HepG2 (cell line): Measurements from ENCODE around the gene POFUT2. TPM values are rescaled to one million over a fixed set of nuclear protein-coding genes. Genes with fewer than 3 reads are reported as not detected.

Experiments used
- ATAC-seq: fragments of 200-7000 bp; cut with Tn5 transposase; 3 replicates; pipeline ENCODE4 v1.9.1; 2020; ENCODE audit warnings: mild to moderate bottlenecking, moderate library complexity
- BruUV-seq: library from RNA; stranded (reverse); fragments of 400-500 nt; replicated peaks from 2 replicates; lab custom pipeline; 2021; lab: Mats Ljungman, UMichigan
- CTCF ChIA-PET: fragments of 300-600 bp; formaldehyde crosslinking; extraction: SDS; loops from one replicate; lab custom pipeline; 2021; ENCODE audit warnings: low total read pairs, inconsistent platforms, low intra/inter-chr PET ratio; lab: Yijun Ruan, JAX
- POLR2A ChIA-PET: fragments of 350-600 bp; sonication (Branson Sonifier 250); formaldehyde crosslinking; loops from one replicate; lab custom pipeline; 2020; ENCODE audit warnings: antibody characterized with exemption, inconsistent platforms; lab: Yijun Ruan, JAX
- DNase-seq: peaks from one replicate; pipeline ENCODE4 v3.0.0-alpha.2; 2015; ENCODE audit warnings: low spot score
- FAIRE-seq: peaks from 3 replicates; lab custom pipeline; 2011; peaks lifted over from hg19 to GRCh38; lab: Jason Lieb, UNC
- H2AFZ ChIP-seq: one replicate; pipeline ENCODE4 v1.6.1; 2011; ENCODE audit warnings: low read length, inconsistent platforms
- H3K27ac ChIP-seq: fragments of 300-600 bp; 3 replicates; pipeline ENCODE4 v1.8.0; 2011; ENCODE audit warnings: mixed run types, mild to moderate bottlenecking, mixed read lengths, low read length, inconsistent platforms; ENCODE audit not compliant: insufficient read depth; ENCODE audit errors: extremely low read length
- H3K27me3 ChIP-seq, 2 experiments: fragments of 200-600 bp in 1 of 2; 2 replicates in 1 of 2; 3 replicates in 1 of 2; pipeline versions ENCODE4 v1.6.0 to v1.8.0; 2011; ENCODE audit warnings: low read length in 2 of 2, mild to moderate bottlenecking in 2 of 2, moderate library complexity in 2 of 2, inconsistent platforms in 1 of 2; ENCODE audit not compliant: insufficient read depth in 2 of 2, control insufficient read depth in 1 of 2
- H3K36me3 ChIP-seq, 2 experiments: fragments of 200-600 bp in 1 of 2; replicated peaks in 1 of 2; 2 replicates in 1 of 2; 3 replicates in 1 of 2; pipeline versions ENCODE4 v1.5.1 to v1.8.0; 2011; ENCODE audit warnings: low read length in 2 of 2, inconsistent platforms in 1 of 2; ENCODE audit not compliant: insufficient read depth in 2 of 2, control insufficient read depth in 1 of 2
- H3K4me1 ChIP-seq: 2 replicates; pipeline ENCODE4 v1.5.1; 2012; ENCODE audit warnings: low read length, inconsistent platforms; ENCODE audit not compliant: insufficient read depth
- H3K4me2 ChIP-seq: 2 replicates; pipeline ENCODE4 v1.6.0; 2011; ENCODE audit warnings: low read depth, low read length, inconsistent platforms
- H3K4me3 ChIP-seq, 3 experiments: fragments of 200-600 bp in 1 of 3; sonication (generic), shearing (Covaris generic) in 1 of 3; replicated peaks in 1 of 3; 2 replicates each; pipeline ENCODE4 v1.5.1; 2011 to 2016; ENCODE audit warnings: low read length in 3 of 3, inconsistent platforms in 2 of 3, low read depth in 2 of 3, mild to moderate bottlenecking in 2 of 3, control low read depth in 1 of 3, mixed read lengths in 1 of 3; ENCODE audit not compliant: insufficient read depth in 1 of 3
- H3K79me2 ChIP-seq: one replicate; pipeline ENCODE4 v1.6.1; 2011; ENCODE audit warnings: low read length, inconsistent platforms; ENCODE audit not compliant: insufficient read depth
- H3K9ac ChIP-seq: 2 replicates; pipeline ENCODE4 v1.6.0; 2011; ENCODE audit warnings: mild to moderate bottlenecking, low read depth, low read length, inconsistent platforms; ENCODE audit not compliant: insufficient read depth
- H3K9me3 ChIP-seq: 2 replicates; pipeline ENCODE4 v1.5.1; 2012; ENCODE audit warnings: mild to moderate bottlenecking, low read length
- H4K20me1 ChIP-seq: 2 replicates; pipeline ENCODE4 v1.6.0; 2011; ENCODE audit warnings: inconsistent platforms, mild to moderate bottlenecking, low read length, moderate library complexity; ENCODE audit not compliant: insufficient read depth
- HNRNPL ChIP-seq: fragments of 200-400 bp; formaldehyde crosslinking; IDR thresholded peaks from 2 replicates; pipeline ENCODE4 v1.6.1; 2017; ENCODE audit warnings: mild to moderate bottlenecking, low read depth, low read length
- NAIF1 ChIP-seq: sonication (generic); formaldehyde crosslinking; IDR thresholded peaks from 2 replicates; pipeline ENCODE4 v1.5.0; 2020; ENCODE audit warnings: mild to moderate bottlenecking, missing genetic modification reagents, borderline replicate concordance
- PAF1 ChIP-seq: IDR thresholded peaks from 2 replicates; pipeline ENCODE4 v1.6.1; 2016; ENCODE audit warnings: missing genetic modification reagents, missing compliant biosample characterization
- ZNF256 ChIP-seq: sonication (generic); formaldehyde crosslinking; conservative IDR thresholded peaks from 2 replicates; pipeline ENCODE4 v1.4.0; 2020; ENCODE audit warnings: missing genetic modification reagents
- ZNF354B ChIP-seq: sonication (generic); formaldehyde crosslinking; IDR thresholded peaks from 2 replicates; pipeline ENCODE4 v1.8.0; 2022; ENCODE audit warnings: mild to moderate bottlenecking, missing genetic modification reagents
- ZNF430 ChIP-seq: sonication (generic); formaldehyde crosslinking; IDR thresholded peaks from 2 replicates; pipeline ENCODE4 v1.9.0; 2021; ENCODE audit warnings: mild to moderate bottlenecking, missing genetic modification reagents
- ZNF468 ChIP-seq: sonication (generic); formaldehyde crosslinking; IDR thresholded peaks from 2 replicates; pipeline ENCODE4 v1.8.0; 2022; ENCODE audit warnings: mild to moderate bottlenecking, moderate library complexity, missing genetic modification reagents
- ZNF7 ChIP-seq: IDR thresholded peaks from 2 replicates; pipeline ENCODE4 v1.6.1; 2016; ENCODE audit warnings: missing biosample characterization, missing genetic modification reagents
- ZNF746 ChIP-seq: sonication (generic); formaldehyde crosslinking; IDR thresholded peaks from 2 replicates; pipeline ENCODE4 v1.8.0; 2022; ENCODE audit warnings: mild to moderate bottlenecking, missing genetic modification reagents
- ZSCAN9 ChIP-seq: IDR thresholded peaks from 2 replicates; pipeline ENCODE4 v1.6.1; 2016; ENCODE audit warnings: borderline replicate concordance
- WGBS: methylation state at CpG from one replicate; pipeline ENCODE4 v1.1.6; 2017; ENCODE audit warnings: low lambda C conversion rate; 5-methylcytosine and 5-hydroxymethylcytosine counted together
- in situ Hi-C: cut with HindIII; loops from 2 replicates; pipeline ENCODE4 v1.10.0; 2017; ENCODE audit warnings: low pct_unique_long_range_greater_than_20kb; ENCODE audit not compliant: extremely low pct_ligation_motif_present
- intact Hi-C: fragments of 100-400 bp; cut with micrococcal nuclease; formaldehyde crosslinking; loops from one replicate; pipeline ENCODE4 v1.10.0; 2022; ENCODE audit not compliant: unreplicated experiment
- polyA plus RNA-seq, 8 experiments: library from polyadenylated mRNA; depleted of rRNA in 3 of 8; stranded (reverse) in 7 of 8; unstranded in 1 of 8; fragments of >200 nt; fragmentation: Illumina TruSeq in 4 of 8; extraction: Trizol in 4 of 8; gene quantifications; 2 replicates each; pipeline versions ENCODE4 v1.2.1 to v1.2.3, GENCODE V29; 2011 to 2016; ENCODE audit warnings: low read depth in 4 of 8, missing spikeins in 1 of 8, mixed read lengths in 1 of 8; ENCODE audit not compliant: insufficient read depth in 1 of 8
- total RNA-seq, 5 experiments: library from RNA; depleted of rRNA; stranded (reverse); fragments of >200 nt; fragmentation: Illumina TruSeq; extraction: Trizol; gene quantifications; 2 replicates each; pipeline ENCODE4 v1.2.3, GENCODE V29; 2016; ENCODE audit warnings: low read depth in 1 of 5
- TF ChIP-seq, protein P1 (sequence below): IDR thresholded peaks from 2 replicates; pipeline ENCODE4 v1.6.1; 2016; ENCODE audit warnings: missing compliant biosample characterization, missing genetic modification reagents, borderline replicate concordance
- TF ChIP-seq, protein P2 (sequence below), 2 experiments: sonication (generic) in 1 of 2; formaldehyde crosslinking in 1 of 2; IDR thresholded peaks; 2 replicates each; pipeline versions ENCODE4 v1.4.0 to v1.6.1; 2018 to 2020; ENCODE audit warnings: missing genetic modification reagents in 2 of 2, borderline replicate concordance in 1 of 2, low read depth in 1 of 2, mild to moderate bottlenecking in 1 of 2, missing biosample characterization in 1 of 2
- TF ChIP-seq, protein P3 (sequence below): sonication (generic); formaldehyde crosslinking; IDR thresholded peaks from 2 replicates; pipeline ENCODE4 v1.4.0; 2020; ENCODE audit warnings: missing genetic modification reagents, borderline replicate concordance
- TF ChIP-seq, protein P4 (sequence below): sonication (generic); formaldehyde crosslinking; IDR thresholded peaks from 2 replicates; pipeline ENCODE4 v1.5.0; 2020; ENCODE audit warnings: missing genetic modification reagents
- TF ChIP-seq, protein P5 (sequence below): sonication (generic); formaldehyde crosslinking; IDR thresholded peaks from 2 replicates; pipeline ENCODE4 v1.4.0; 2020; ENCODE audit warnings: missing genetic modification reagents
- TF ChIP-seq, protein P6 (sequence below): sonication (generic); formaldehyde crosslinking; IDR thresholded peaks from 2 replicates; pipeline ENCODE4 v1.8.0; 2022; ENCODE audit warnings: missing genetic modification reagents, mild to moderate bottlenecking, inconsistent platforms, borderline replicate concordance

Gene POFUT2
- total and polyA plus RNA-seq, 2 of the 13 experiments (the other 11 are each of a cell fraction or from before 2014, with no cell fraction given), result 22.8 to 24.0 TPM

DNA sequence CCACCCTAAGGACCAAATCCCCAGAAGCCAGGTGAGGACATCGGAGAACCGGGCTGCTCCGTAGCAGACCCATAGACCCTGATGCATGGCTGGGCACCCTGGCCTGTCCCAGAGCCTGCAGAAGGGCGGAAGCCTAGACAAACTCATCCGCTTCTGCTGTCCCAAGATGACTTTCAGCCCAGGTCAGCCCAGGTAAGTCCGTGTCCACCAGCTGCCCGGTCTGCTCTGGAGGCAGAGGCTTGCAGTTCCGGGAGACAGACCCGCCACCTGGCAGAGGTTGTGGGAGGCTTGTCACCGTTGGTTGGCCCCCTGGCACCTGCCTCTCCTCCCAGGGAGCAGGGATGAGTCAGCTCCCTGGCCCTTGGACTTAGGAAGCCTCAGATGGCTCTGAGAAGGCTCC is 22.8 kb upstream of the POFUT2 start:
- WGBS, result 96% methylated on average over 4 of the region's 10 CpGs
- Histone ChIP-seq H3K27me3 (no peaks in the 10 kb centered on the region), H3K79me2 (no peaks in the 10 kb centered on the region), H4K20me1 (no peaks in the 10 kb centered on the region), H3K27ac (no peak overlapping the region), H3K4me2 (no peak overlapping the region), H3K36me3 (no peaks in the 10 kb centered on the region), H3K4me1 (peaks cover 43% of the 10 kb centered on the region), H2AFZ (no peak overlapping the region), H3K9ac (no peak overlapping the region), H3K4me3 (no peak overlapping the region), H3K9me3 (no peaks in the 10 kb centered on the region)
- CTCF ChIA-PET, result no interaction called here
- DNase-seq, result no peak
- POLR2A ChIA-PET, result no interaction called here
- no TSS peak for BruUV-seq
- FAIRE-seq, result no peak
- in situ Hi-C loops (no loop called here), intact Hi-C loops (no loop called here)
- ATAC-seq, result no peak
- no peak for TF ChIP-seq ZNF746 (CRISPR knock-in tag)
- TF ChIP-seq ZNF430 (CRISPR knock-in tag), result no peak
- no peak for TF ChIP-seq ZNF7 (CRISPR knock-in tag)
- TF ChIP-seq, protein P1, sequence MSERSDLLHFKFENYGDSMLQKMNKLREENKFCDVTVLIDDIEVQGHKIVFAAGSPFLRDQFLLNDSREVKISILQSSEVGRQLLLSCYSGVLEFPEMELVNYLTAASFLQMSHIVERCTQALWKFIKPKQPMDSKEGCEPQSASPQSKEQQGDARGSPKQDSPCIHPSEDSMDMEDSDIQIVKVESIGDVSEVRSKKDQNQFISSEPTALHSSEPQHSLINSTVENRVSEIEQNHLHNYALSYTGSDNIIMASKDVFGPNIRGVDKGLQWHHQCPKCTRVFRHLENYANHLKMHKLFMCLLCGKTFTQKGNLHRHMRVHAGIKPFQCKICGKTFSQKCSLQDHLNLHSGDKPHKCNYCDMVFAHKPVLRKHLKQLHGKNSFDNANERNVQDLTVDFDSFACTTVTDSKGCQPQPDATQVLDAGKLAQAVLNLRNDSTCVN (CRISPR knock-in tag), result no peak
- TF ChIP-seq ZNF354B (CRISPR knock-in tag), result no peak
- TF ChIP-seq, protein P2, sequence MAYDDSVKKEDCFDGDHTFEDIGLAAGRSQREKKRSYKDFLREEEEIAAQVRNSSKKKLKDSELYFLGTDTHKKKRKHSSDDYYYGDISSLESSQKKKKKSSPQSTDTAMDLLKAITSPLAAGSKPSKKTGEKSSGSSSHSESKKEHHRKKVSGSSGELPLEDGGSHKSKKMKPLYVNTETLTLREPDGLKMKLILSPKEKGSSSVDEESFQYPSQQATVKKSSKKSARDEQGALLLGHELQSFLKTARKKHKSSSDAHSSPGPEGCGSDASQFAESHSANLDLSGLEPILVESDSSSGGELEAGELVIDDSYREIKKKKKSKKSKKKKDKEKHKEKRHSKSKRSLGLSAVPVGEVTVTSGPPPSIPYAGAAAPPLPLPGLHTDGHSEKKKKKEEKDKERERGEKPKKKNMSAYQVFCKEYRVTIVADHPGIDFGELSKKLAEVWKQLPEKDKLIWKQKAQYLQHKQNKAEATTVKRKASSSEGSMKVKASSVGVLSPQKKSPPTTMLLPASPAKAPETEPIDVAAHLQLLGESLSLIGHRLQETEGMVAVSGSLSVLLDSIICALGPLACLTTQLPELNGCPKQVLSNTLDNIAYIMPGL (CRISPR knock-in tag; IDR thresholded peaks at IDR 0.05; ENCODE audit: borderline replicate concordance in 1 of 2, low read depth in 1 of 2), result no peak
- TF ChIP-seq NAIF1, result no peak
- TF ChIP-seq ZNF468 (CRISPR knock-in tag), result no peak
- TF ChIP-seq HNRNPL, result no peak
- TF ChIP-seq, protein P3, sequence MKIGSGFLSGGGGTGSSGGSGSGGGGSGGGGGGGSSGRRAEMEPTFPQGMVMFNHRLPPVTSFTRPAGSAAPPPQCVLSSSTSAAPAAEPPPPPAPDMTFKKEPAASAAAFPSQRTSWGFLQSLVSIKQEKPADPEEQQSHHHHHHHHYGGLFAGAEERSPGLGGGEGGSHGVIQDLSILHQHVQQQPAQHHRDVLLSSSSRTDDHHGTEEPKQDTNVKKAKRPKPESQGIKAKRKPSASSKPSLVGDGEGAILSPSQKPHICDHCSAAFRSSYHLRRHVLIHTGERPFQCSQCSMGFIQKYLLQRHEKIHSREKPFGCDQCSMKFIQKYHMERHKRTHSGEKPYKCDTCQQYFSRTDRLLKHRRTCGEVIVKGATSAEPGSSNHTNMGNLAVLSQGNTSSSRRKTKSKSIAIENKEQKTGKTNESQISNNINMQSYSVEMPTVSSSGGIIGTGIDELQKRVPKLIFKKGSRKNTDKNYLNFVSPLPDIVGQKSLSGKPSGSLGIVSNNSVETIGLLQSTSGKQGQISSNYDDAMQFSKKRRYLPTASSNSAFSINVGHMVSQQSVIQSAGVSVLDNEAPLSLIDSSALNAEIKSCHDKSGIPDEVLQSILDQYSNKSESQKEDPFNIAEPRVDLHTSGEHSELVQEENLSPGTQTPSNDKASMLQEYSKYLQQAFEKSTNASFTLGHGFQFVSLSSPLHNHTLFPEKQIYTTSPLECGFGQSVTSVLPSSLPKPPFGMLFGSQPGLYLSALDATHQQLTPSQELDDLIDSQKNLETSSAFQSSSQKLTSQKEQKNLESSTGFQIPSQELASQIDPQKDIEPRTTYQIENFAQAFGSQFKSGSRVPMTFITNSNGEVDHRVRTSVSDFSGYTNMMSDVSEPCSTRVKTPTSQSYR, result no peak
- TF ChIP-seq, protein P4, sequence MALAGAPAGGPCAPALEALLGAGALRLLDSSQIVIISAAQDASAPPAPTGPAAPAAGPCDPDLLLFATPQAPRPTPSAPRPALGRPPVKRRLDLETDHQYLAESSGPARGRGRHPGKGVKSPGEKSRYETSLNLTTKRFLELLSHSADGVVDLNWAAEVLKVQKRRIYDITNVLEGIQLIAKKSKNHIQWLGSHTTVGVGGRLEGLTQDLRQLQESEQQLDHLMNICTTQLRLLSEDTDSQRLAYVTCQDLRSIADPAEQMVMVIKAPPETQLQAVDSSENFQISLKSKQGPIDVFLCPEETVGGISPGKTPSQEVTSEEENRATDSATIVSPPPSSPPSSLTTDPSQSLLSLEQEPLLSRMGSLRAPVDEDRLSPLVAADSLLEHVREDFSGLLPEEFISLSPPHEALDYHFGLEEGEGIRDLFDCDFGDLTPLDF (CRISPR knock-in tag), result no peak
- TF ChIP-seq ZNF256 (CRISPR knock-in tag), result no peak
- TF ChIP-seq PAF1 (CRISPR knock-in tag), result no peak
- no peak for TF ChIP-seq ZSCAN9 (CRISPR knock-in tag)
- TF ChIP-seq, protein P5, sequence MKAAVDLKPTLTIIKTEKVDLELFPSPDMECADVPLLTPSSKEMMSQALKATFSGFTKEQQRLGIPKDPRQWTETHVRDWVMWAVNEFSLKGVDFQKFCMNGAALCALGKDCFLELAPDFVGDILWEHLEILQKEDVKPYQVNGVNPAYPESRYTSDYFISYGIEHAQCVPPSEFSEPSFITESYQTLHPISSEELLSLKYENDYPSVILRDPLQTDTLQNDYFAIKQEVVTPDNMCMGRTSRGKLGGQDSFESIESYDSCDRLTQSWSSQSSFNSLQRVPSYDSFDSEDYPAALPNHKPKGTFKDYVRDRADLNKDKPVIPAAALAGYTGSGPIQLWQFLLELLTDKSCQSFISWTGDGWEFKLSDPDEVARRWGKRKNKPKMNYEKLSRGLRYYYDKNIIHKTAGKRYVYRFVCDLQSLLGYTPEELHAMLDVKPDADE, result no peak
- TF ChIP-seq, protein P6, sequence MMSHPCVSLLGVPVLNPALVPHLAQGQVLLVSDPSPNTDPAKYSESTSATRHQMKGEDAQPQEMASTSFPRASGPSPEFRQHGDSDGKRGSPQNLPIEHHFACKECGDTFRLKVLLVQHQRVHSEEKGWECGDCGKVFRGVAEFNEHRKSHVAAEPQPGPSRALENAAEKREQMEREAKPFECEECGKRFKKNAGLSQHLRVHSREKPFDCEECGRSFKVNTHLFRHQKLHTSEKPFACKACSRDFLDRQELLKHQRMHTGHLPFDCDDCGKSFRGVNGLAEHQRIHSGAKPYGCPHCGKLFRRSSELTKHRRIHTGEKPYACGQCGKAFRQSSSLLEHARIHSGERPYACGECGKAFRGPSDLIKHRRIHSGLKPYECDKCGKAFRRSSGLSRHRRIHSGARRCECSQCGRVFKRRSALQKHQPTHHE, result no peak
